ENCODE measurements around the gene ARMC3.

The ARMC3 gene

GRCh38 chr10:22997096-22997495 is 69.2 kb downstream of the ARMC3 start:
- no peak for DNase-seq

GRCh38 chr10:22998091-22998490 is 70.2 kb downstream of the ARMC3 start:
- DNase-seq = no peak

GRCh38 chr10:22999942-23000341 is 72.1 kb downstream of the ARMC3 start:
- no peak for DNase-seq

GRCh38 chr10:23001901-23002516 is 74.2 kb downstream of the ARMC3 start:
- DNase-seq = no peak

- no peak for DNase-seq
Measured at GRCh38 chr10:23005150-23005549, 77.3 kb downstream of the ARMC3 start.

- DNase-seq = no peak
Measured at GRCh38 chr10:23013581-23014335, 85.9 kb downstream of the ARMC3 start.

- no peak for DNase-seq
Measured at GRCh38 chr10:23015021-23015707, 87.3 kb downstream of the ARMC3 start.

GRCh38 chr10:23016636-23017035 is 88.8 kb downstream of the ARMC3 start:
- no peak for DNase-seq

- no peak for DNase-seq
Measured at GRCh38 chr10:23019633-23020032, 91.8 kb downstream of the ARMC3 start.

GRCh38 chr10:23021430-23021829 is 93.6 kb downstream of the ARMC3 start:
- DNase-seq = no peak

GRCh38 chr10:23024002-23024401 is 96.1 kb downstream of the ARMC3 start:
- DNase-seq = no peak

GRCh38 chr10:23031318-23031717 is 103.5 kb downstream of the ARMC3 start:
- DNase-seq = no peak

- no peak for DNase-seq
Measured at GRCh38 chr10:23034790-23035189, 106.9 kb downstream of the ARMC3 start.

GRCh38 chr10:23035569-23035968 is 107.7 kb downstream of the ARMC3 start:
- DNase-seq = no peak

- no peak for DNase-seq
Measured at GRCh38 chr10:23037152-23037551, 109.3 kb downstream of the ARMC3 start.

- no peak for DNase-seq
Measured at GRCh38 chr10:23037561-23037960, 109.7 kb downstream of the ARMC3 start.

GRCh38 chr10:23038172-23038571 is 110.3 kb downstream of the ARMC3 start:
- DNase-seq = no peak

GRCh38 chr10:23040002-23040401 is 112.1 kb downstream of the ARMC3 start:
- DNase-seq = no peak

GRCh38 chr10:23046027-23046426 is 118.2 kb downstream of the ARMC3 start:
- no peak for DNase-seq

GRCh38 chr10:23047201-23048050 is 119.6 kb downstream of the ARMC3 start:
- no peak for DNase-seq

- DNase-seq = no peak
Measured at GRCh38 chr10:23048191-23048590, 120.3 kb downstream of the ARMC3 start.

- DNase-seq = no peak
Measured at GRCh38 chr10:23051278-23051677, 123.4 kb downstream of the ARMC3 start.

GRCh38 chr10:23051855-23052331 is 124.0 kb downstream of the ARMC3 start:
- DNase-seq = no peak

All from GF-D8 (cell line).